CD4-positive, alpha-beta memory T cell (primary cell): ENCODE results near the gene CCDC126. TPM values are rescaled to one million over a fixed set of nuclear protein-coding genes. Genes with fewer than 3 reads are reported as not detected.
A peak's percentile ranks its signal among the peaks of the same experiment; 100 is the strongest.

ENCODE experiments used
- CTCF ChIA-PET: fragments of 350-600 bp; sonication (Branson Sonifier 250); formaldehyde crosslinking; loops from one replicate; lab custom pipeline; 2021; ENCODE audit warnings: inconsistent platforms; ENCODE audit not compliant: partially characterized antibody; lab: Charles Lee
- POLR2A ChIA-PET: fragments of 350-600 bp; sonication (Branson Sonifier 250); formaldehyde crosslinking; loops from one replicate; lab custom pipeline; 2021; ENCODE audit not compliant: partially characterized antibody; lab: Charles Lee
- DNase-seq, 5 donors: peaks; one replicate each; pipeline versions ENCODE4 v3.0.0 to v3.0.0-alpha.2; 2020 to 2022; ENCODE audit warnings: mixed read lengths in 1 of 5
- H3K27ac ChIP-seq: one replicate; pipeline ENCODE4 v1.7.0; 2013; ENCODE audit warnings: low read depth, low read length
- H3K27me3 ChIP-seq: 2 replicates; pipeline ENCODE4 v1.7.0; 2013; ENCODE audit warnings: mild to moderate bottlenecking, low read length, moderate library complexity; ENCODE audit not compliant: insufficient read depth
- H3K36me3 ChIP-seq: 2 replicates; pipeline ENCODE4 v1.7.0; 2013; ENCODE audit warnings: mild to moderate bottlenecking, low read length, moderate library complexity; ENCODE audit not compliant: insufficient read depth
- H3K4me1 ChIP-seq: 2 replicates; pipeline ENCODE4 v1.7.0; 2013; ENCODE audit warnings: mild to moderate bottlenecking, low read length, moderate library complexity; ENCODE audit not compliant: insufficient read depth
- H3K4me3 ChIP-seq, 2 donors: one replicate each; pipeline ENCODE4 v1.7.0; 2013; ENCODE audit warnings: low read length in 2 of 2, mild to moderate bottlenecking in 1 of 2
- H3K9me3 ChIP-seq, 2 donors: one replicate each; pipeline ENCODE4 v1.7.0; 2013; ENCODE audit warnings: low read length in 2 of 2, control low read depth in 1 of 2; ENCODE audit not compliant: control insufficient read depth in 1 of 2
- H3K27ac Mint-ChIP-seq, 7 donors: one replicate each; pipeline ENCODE4 v1.8.0; 2020 to 2021; ENCODE audit warnings: mixed read lengths in 7 of 7, mild to moderate bottlenecking in 6 of 7, inconsistent platforms in 3 of 7, moderate library complexity in 3 of 7
- H3K27me3 Mint-ChIP-seq, 2 donors: one replicate each; pipeline ENCODE4 v1.8.0; 2020 to 2021; ENCODE audit warnings: mixed read lengths in 2 of 2
- H3K36me3 Mint-ChIP-seq, 2 donors: one replicate each; pipeline ENCODE4 v1.8.0; 2020 to 2021; ENCODE audit warnings: mixed read lengths in 2 of 2, inconsistent platforms in 1 of 2, mild to moderate bottlenecking in 1 of 2
- H3K4me1 Mint-ChIP-seq, 4 donors: one replicate each; pipeline ENCODE4 v1.8.0; 2020 to 2021; ENCODE audit warnings: mixed read lengths in 4 of 4, mild to moderate bottlenecking in 1 of 4
- H3K4me3 Mint-ChIP-seq, 8 donors: one replicate each; pipeline ENCODE4 v1.8.0; 2020 to 2021; ENCODE audit warnings: mixed read lengths in 8 of 8, mild to moderate bottlenecking in 7 of 8, moderate library complexity in 6 of 8, inconsistent platforms in 3 of 8
- H3K9me3 Mint-ChIP-seq, 8 donors: one replicate each; pipeline ENCODE4 v1.8.0; 2020 to 2021; ENCODE audit warnings: mixed read lengths in 8 of 8, mild to moderate bottlenecking in 5 of 8, inconsistent platforms in 3 of 8, moderate library complexity in 1 of 8
- intact Hi-C: fragments of 100-400 bp; cut with micrococcal nuclease; formaldehyde crosslinking; loops from one replicate; pipeline ENCODE4 v1.15.1; 2023
- polyA plus RNA-seq, 2 donors: library from polyadenylated mRNA; unstranded; fragments of 300-500 nt; fragmentation: Illumina TruSeq; gene quantifications; one replicate each; pipeline ENCODE4 v1.2.3, GENCODE V29; 2021
- total RNA-seq, 2 experiments: library from RNA; stranded (reverse); gene quantifications; one replicate each; pipeline ENCODE4 v1.2.3, GENCODE V29; 2021

CCDC126 gene
- total and polyA plus RNA-seq, 4 experiments from 2014 or later = 11.9 to 22.0 (median 16.6) TPM

- H3K27ac ChIP-seq = no peak overlapping the region
- no peaks in the 10 kb centered on the region for H3K27me3 ChIP-seq
- DNase-seq = no peak
- no peak overlapping the region for H3K4me3 ChIP-seq
- POLR2A ChIA-PET = interaction anchor here (0.6 kb wide), 1 partner anchor 394 kb away, joined by 3 read pairs; no protein-coding TSS in a partner anchor
- H3K9me3 ChIP-seq = no peaks in the 10 kb centered on the region
- H3K27me3 Mint-ChIP-seq = no peaks in the 10 kb centered on the region
- intact Hi-C loops = loop anchor here (10.0 kb wide), 1 partner anchor 1436 kb away; the partner anchor contains the start of gene CYCS
- H3K27ac Mint-ChIP-seq = peak overlapping the region in 1 of 7 donors; percentile 32
- peaks cover 0 to 4% (median 0%) of the 10 kb centered on the region in 8 donors for H3K9me3 Mint-ChIP-seq
- peaks cover 0 to 9% (median 5%) of the 10 kb centered on the region in 4 donors for H3K4me1 Mint-ChIP-seq
- H3K4me3 Mint-ChIP-seq = no peak overlapping the region
- peaks cover 16 to 30% of the 10 kb centered on the region in 2 donors for H3K36me3 Mint-ChIP-seq
- CTCF ChIA-PET = interaction anchor here (3.6 kb wide), 1 partner anchor 8 kb away, joined by 25 read pairs; no protein-coding TSS in a partner anchor
- H3K4me1 ChIP-seq = no peaks in the 10 kb centered on the region
- no peaks in the 10 kb centered on the region for H3K36me3 ChIP-seq
Measured at GRCh38 chr7:23689165-23689564, 92.0 kb downstream of the CCDC126 start.

GRCh38 chr7:23691320-23691719, 94.1 kb downstream of the CCDC126 start:
- Histone ChIP-seq H3K36me3 (no peaks in the 10 kb centered on the region), H3K27ac (no peak overlapping the region), H3K27me3 (no peaks in the 10 kb centered on the region), H3K9me3 (no peaks in the 10 kb centered on the region), H3K4me3 (no peak overlapping the region), H3K4me1 (no peaks in the 10 kb centered on the region)
- Mint-ChIP-seq H3K4me1 (peaks cover 0 to 9% (median 4%) of the 10 kb centered on the region in 4 donors), H3K36me3 (peaks cover 22 to 31% of the 10 kb centered on the region in 2 donors), H3K9me3 (peaks cover 0 to 4% (median 0%) of the 10 kb centered on the region in 8 donors), H3K27me3 (no peaks in the 10 kb centered on the region), H3K27ac (peak overlapping the region in 2 of 7 donors; percentile 43 to 62), H3K4me3 (no peak overlapping the region)
- DNase-seq = no peak
- POLR2A ChIA-PET = no interaction called here
- CTCF ChIA-PET = interaction anchor here (0.8 kb wide), 1 partner anchor 10 kb away, joined by 3 read pairs; no protein-coding TSS in a partner anchor
- intact Hi-C loops = no loop called here

GRCh38 chr7:23693224-23693623, 96.0 kb downstream of the CCDC126 start:
- Histone ChIP-seq H3K4me1 (no peaks in the 10 kb centered on the region), H3K27me3 (no peaks in the 10 kb centered on the region), H3K27ac (no peak overlapping the region), H3K4me3 (no peak overlapping the region), H3K9me3 (no peaks in the 10 kb centered on the region), H3K36me3 (no peaks in the 10 kb centered on the region)
- peaks cover 0 to 4% (median 0%) of the 10 kb centered on the region in 8 donors for H3K9me3 Mint-ChIP-seq
- no peak for DNase-seq
- intact Hi-C loops = no loop called here
- ChIA-PET POLR2A (no interaction called here), CTCF (interaction anchor here (0.7 to 5.8 kb wide), 5 partner anchors 9 to 146 kb away, joined by 3 to 50 read pairs (median 4); partner anchors contain the start of gene STK31)
- peaks cover 2 to 6% (median 5%) of the 10 kb centered on the region in 4 donors for H3K4me1 Mint-ChIP-seq
- no peak overlapping the region for H3K27ac Mint-ChIP-seq
- no peaks in the 10 kb centered on the region for H3K27me3 Mint-ChIP-seq
- peaks cover 22 to 37% of the 10 kb centered on the region in 2 donors for H3K36me3 Mint-ChIP-seq
- H3K4me3 Mint-ChIP-seq = no peak overlapping the region

Other genes with a start within 250 kb of the CCDC126 start
- not detected for gene IGF2BP3, start 126.9 kb upstream of the CCDC126 start, total RNA-seq
- gene IGF2BP3, start 126.9 kb upstream of the CCDC126 start, polyA plus RNA-seq = not detected
- gene TRA2A, start 65.4 kb upstream of the CCDC126 start, total RNA-seq = 100 to 1,000 TPM; 143 to 145 TPM
- gene TRA2A, start 65.4 kb upstream of the CCDC126 start, polyA plus RNA-seq = 10 to 100 TPM; 37.5 to 37.6 TPM
- 1 to 10 TPM; 6.8 to 7.3 TPM for gene FAM221A, start 82.8 kb downstream of the CCDC126 start, total RNA-seq
- gene FAM221A, start 82.8 kb downstream of the CCDC126 start, polyA plus RNA-seq = 1 to 10 TPM; 4.2 to 6.1 TPM
- gene STK31, start 112.8 kb downstream of the CCDC126 start, total RNA-seq = 1 to 10 TPM in 1 of 2 experiments, under 1 TPM in 1; 0.55 to 1.1 TPM
- gene STK31, start 112.8 kb downstream of the CCDC126 start, polyA plus RNA-seq = not detected